Glutamatergic neuron (in vitro differentiated cells): ENCODE data around the gene TTC8. TPM values are rescaled to one million over a fixed set of nuclear protein-coding genes. Genes with fewer than 3 reads are reported as not detected.

Experiments
- DNase-seq: peaks from one replicate; pipeline ENCODE4 v3.0.0; 2022
- H3K27ac Mint-ChIP-seq: one replicate; pipeline ENCODE4 v1.8.0; 2020; ENCODE audit warnings: mild to moderate bottlenecking, mixed read lengths, inconsistent platforms; ENCODE audit not compliant: unreplicated experiment
- H3K27me3 Mint-ChIP-seq: one replicate; pipeline ENCODE4 v1.8.0; 2020; ENCODE audit warnings: mild to moderate bottlenecking, moderate library complexity, mixed read lengths, inconsistent platforms; ENCODE audit not compliant: unreplicated experiment
- H3K36me3 Mint-ChIP-seq: one replicate; pipeline ENCODE4 v1.8.0; 2020; ENCODE audit warnings: mild to moderate bottlenecking, mixed read lengths, inconsistent platforms; ENCODE audit not compliant: unreplicated experiment
- H3K4me1 Mint-ChIP-seq: one replicate; pipeline ENCODE4 v1.8.0; 2020; ENCODE audit warnings: mild to moderate bottlenecking, low read depth, mixed read lengths, inconsistent platforms; ENCODE audit not compliant: unreplicated experiment
- H3K4me3 Mint-ChIP-seq: one replicate; pipeline ENCODE4 v1.8.0; 2020; ENCODE audit warnings: mild to moderate bottlenecking, mixed read lengths, inconsistent platforms; ENCODE audit not compliant: unreplicated experiment
- H3K9me3 Mint-ChIP-seq: one replicate; pipeline ENCODE4 v1.8.0; 2020; ENCODE audit warnings: mild to moderate bottlenecking, moderate library complexity, mixed read lengths, inconsistent platforms; ENCODE audit not compliant: unreplicated experiment
- total RNA-seq: library from RNA; stranded (reverse); fragmentation: NEBNext Ultra II Directional; extraction: Animal tissue kit (Norgen Biotek cat#: 25700); gene quantifications from one replicate; pipeline ENCODE4 v1.2.1, GENCODE V29; 2021; ENCODE audit not compliant: unreplicated experiment
- TF ChIP-seq, protein P1 (sequence below): fragments of 200-600 bp; sonication (generic); IDR thresholded peaks from one replicate; pipeline ENCODE4 v1.5.0; 2021; ENCODE audit not compliant: partially characterized antibody, unreplicated experiment

The TTC8 gene
- total RNA-seq, 1 donor from 2014 or later = 7.6 TPM

DNA sequence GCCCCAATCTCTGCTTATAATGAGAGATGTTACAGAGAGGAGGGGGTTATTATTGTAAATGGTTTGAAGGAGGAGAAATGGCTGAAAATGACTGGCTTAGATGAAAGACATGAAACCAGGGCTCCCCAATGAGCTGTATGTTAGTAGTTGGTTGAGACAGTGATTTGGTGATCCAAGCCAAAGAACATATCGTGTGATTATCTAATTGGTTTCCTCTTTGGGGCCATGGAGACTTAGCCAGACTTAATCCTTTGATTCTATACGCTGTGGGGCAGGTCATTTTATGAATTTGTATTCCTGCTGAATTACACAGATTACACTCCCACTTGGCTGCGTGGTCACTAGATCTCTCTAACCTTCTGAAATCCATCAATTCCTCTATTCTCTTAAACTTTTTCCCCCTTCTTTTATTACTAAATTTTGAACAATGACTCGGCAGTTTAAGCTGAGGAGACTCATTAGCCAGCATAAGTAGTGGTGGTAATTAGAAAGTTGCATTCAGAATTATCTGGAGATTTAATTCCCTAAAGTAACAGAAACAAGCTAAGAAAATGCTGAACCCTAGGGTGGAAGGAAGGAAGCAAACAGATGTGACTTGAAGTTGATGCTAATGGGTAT is 5.3 kb downstream of the TTC8 start:
- no peak overlapping the region for H3K4me3 Mint-ChIP-seq
- no peaks in the 10 kb centered on the region for H3K9me3 Mint-ChIP-seq
- TF ChIP-seq, protein P1, sequence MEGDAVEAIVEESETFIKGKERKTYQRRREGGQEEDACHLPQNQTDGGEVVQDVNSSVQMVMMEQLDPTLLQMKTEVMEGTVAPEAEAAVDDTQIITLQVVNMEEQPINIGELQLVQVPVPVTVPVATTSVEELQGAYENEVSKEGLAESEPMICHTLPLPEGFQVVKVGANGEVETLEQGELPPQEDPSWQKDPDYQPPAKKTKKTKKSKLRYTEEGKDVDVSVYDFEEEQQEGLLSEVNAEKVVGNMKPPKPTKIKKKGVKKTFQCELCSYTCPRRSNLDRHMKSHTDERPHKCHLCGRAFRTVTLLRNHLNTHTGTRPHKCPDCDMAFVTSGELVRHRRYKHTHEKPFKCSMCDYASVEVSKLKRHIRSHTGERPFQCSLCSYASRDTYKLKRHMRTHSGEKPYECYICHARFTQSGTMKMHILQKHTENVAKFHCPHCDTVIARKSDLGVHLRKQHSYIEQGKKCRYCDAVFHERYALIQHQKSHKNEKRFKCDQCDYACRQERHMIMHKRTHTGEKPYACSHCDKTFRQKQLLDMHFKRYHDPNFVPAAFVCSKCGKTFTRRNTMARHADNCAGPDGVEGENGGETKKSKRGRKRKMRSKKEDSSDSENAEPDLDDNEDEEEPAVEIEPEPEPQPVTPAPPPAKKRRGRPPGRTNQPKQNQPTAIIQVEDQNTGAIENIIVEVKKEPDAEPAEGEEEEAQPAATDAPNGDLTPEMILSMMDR = no peak
- peaks cover 28% of the 10 kb centered on the region for H3K4me1 Mint-ChIP-seq
- peak overlapping the region; percentile 56 for H3K27ac Mint-ChIP-seq
- H3K27me3 Mint-ChIP-seq = no peaks in the 10 kb centered on the region
- no peaks in the 10 kb centered on the region for H3K36me3 Mint-ChIP-seq
- no peak for DNase-seq

DNA sequence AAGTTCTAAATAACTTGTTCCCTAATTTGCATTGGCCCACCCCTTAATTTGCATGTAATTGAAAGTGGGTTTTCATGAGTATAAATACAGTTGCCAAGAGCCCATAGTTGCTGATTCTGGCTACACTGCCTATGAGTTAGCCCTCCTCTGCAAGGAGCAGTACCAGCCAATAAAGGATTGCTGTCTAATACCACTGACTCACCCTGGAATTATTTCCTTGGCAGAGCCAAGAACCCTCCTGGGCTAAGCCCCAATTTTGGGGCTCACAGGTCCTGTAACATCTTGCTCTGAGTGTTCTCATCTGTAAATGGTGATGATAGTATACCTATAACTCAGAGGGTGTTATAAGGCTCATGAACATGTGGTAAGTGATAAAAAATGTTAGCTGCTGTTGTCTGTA is 6.8 kb downstream of the TTC8 start:
- TF ChIP-seq, protein P1 = no peak
- peaks cover 21% of the 10 kb centered on the region for H3K4me1 Mint-ChIP-seq
- H3K36me3 Mint-ChIP-seq = no peaks in the 10 kb centered on the region
- H3K27me3 Mint-ChIP-seq = no peaks in the 10 kb centered on the region
- no peaks in the 10 kb centered on the region for H3K9me3 Mint-ChIP-seq
- no peak for DNase-seq
- no peak overlapping the region for H3K27ac Mint-ChIP-seq
- H3K4me3 Mint-ChIP-seq = no peak overlapping the region

DNA sequence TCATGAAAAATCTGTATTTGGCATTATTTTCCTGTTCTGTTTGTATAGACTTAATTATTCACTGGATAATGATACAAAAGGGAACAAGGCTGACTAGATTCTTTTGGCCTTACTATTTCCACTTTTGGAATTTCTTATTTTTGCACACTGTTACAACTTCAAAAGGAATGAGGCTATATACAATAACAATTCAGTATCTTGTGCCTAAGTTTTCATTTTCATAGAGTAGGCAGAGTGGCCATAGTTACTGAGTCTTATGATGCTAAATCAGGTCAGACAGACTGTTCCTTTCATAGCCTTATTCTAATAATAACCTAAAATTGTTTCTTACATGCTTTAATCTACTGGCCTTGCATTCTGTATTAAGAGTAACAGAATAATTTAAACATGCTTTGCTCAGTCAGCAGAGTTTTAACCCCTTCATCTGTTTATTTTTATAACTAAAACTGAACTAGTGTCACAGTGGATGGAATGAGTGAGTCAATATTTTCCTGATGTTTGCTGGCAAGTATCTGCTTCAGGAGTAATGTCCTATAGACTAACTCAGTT is 10.5 kb downstream of the TTC8 start:
- Mint-ChIP-seq H3K4me1 (peaks cover 3% of the 10 kb centered on the region), H3K4me3 (no peak overlapping the region), H3K36me3 (no peaks in the 10 kb centered on the region), H3K27me3 (no peaks in the 10 kb centered on the region), H3K9me3 (no peaks in the 10 kb centered on the region), H3K27ac (no peak overlapping the region)
- TF ChIP-seq, protein P1 = no peak
- no peak for DNase-seq

DNA sequence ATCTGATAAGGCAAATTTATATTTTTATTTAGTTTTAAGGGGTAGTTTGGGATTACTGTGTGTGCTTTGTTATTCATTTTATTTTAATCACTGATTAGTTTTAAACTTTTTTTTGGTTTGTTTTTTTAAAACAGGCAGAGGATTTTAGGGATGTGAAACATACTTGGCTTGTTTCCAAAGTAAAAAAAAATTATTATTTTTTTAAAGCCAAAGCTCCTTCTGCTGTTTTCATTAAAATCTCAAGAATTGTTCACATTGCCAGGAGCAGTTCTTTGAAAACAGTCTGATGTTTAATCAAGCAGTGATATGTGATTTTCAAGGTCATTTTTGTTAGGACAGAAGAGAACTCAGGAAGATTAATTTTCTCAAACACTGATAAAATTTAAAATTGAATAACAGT is 11.2 kb downstream of the TTC8 start:
- DNase-seq = no peak
- no peaks in the 10 kb centered on the region for H3K27me3 Mint-ChIP-seq
- H3K27ac Mint-ChIP-seq = no peak overlapping the region
- H3K4me3 Mint-ChIP-seq = no peak overlapping the region
- H3K36me3 Mint-ChIP-seq = no peaks in the 10 kb centered on the region
- TF ChIP-seq, protein P1 = no peak
- H3K9me3 Mint-ChIP-seq = no peaks in the 10 kb centered on the region
- H3K4me1 Mint-ChIP-seq = no peaks in the 10 kb centered on the region

DNA sequence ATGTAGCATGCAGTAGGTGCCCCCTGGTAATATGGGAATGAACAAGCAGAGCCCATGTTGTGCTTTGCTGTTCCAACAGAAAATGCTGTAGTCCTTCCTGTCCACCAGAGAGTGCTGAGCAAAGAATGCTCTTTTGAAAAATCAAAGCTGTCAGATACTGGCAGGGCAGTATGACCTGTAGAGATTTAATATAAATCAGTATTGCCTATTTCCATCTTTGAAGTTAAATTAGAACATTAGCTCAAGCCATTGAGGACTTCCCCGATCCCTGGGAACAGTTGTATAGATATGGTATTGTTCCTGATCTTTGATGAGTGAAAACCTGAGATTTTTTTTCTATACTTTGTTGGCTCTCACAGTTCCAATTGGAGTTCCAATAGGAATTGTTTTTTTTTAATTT is 13.0 kb downstream of the TTC8 start:
- Mint-ChIP-seq H3K27me3 (no peaks in the 10 kb centered on the region), H3K36me3 (no peaks in the 10 kb centered on the region), H3K4me3 (no peak overlapping the region), H3K9me3 (no peaks in the 10 kb centered on the region), H3K4me1 (peaks cover 3% of the 10 kb centered on the region), H3K27ac (no peak overlapping the region)
- TF ChIP-seq, protein P1 = no peak
- no peak for DNase-seq
